NCI-H2081 (cell line): Measurements from ENCODE around the gene PDE4D.
"Not testable (repeated sequence)": the region's sequence is repeated elsewhere in the genome, so short reads cannot be mapped to it uniquely, and the experiment has no call there.

ENCODE experiments used
- DNase-seq, 2 experiments: peaks; one replicate each; lab custom pipeline; 2025; lab: John Stamatoyannopoulos, UW

The PDE4D gene

DNA sequence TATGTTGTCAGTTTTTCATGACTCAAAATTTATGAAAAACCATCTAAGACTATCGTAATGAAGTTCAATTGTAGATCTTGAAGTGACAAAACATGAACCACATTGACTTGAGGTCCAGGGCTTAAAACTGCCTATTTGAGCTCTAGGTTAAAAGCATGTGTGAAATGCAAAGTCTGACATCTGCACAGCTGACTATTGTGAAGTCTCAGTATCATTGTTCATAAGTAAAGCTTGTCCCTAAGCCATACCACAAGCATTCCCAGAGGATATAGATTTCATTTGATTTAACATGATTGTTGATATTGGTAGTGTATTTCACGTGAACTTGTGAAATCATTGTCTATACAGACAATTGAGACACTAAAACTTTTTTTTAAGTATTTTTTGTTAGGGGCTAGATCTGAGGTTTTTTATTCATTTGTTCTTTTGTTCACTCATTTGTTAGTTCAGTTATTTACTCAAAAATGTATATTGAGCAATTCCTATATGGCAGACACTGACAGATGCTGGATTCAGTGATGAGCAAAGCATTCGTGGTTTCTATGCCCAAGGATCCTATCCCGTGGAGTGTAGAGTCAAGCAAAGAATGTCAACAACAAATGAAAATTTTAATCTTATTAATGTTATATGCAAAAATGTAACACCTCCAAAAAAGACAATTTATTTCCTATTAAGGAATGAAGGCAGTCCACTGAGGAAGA lies 825.4 kb downstream of the PDE4D start:
- no peak for DNase-seq

DNA sequence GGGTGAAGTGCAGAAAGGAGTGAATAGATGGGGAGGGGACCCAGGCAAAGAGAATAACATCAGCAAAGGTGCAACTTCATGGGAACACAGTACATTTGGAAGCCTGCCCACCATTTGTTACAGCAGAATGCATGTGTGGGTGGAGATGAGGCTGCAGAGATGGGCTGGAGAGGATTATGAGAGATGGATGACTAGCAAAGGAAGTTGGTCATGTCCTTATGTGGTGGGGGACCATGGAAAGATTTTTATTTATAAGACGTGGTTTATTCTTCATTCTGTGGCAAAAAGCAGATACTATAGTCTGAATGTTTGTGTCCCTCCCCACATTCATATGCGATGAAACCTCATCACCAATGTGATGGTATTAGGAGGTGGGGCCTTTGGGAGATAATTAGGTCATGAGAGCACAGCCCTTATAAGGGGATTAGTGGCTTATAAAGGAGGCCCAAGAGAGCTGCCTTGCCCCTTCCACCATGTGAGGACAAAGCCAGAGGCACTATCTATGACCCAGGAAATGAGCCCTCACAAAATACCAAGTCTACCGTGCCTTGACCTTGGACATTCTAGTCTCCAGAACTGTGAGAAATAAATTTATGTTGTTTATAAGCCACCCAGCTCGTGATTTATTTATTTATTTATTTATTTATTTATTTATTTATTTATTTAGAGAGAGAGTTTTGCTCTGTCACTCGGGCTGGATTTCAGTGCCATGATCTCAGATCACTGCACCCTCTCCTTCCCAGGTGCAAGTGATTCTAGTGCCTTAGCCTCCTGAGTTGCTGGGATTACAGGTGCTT lies 827.0 kb downstream of the PDE4D start:
- no peak for DNase-seq

DNA sequence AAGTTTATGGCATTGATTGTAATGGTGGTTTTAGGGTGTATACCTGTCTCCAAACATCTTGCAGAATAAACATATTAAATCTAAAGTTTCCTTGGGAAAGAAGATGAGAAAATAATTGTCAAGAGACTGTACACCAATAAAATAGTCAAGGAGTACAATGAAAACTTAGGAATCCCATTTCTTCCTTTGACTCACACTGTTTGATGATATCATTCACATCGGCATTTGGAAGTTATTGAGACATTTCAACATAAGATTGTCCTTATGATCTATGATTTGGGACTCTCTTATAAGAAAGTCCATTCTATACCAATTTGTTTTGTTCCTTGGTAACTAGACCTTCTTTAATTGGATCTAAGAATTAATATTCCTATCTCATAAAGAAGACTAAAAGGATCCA lies 828.0 kb downstream of the PDE4D start:
- DNase-seq: no peak

DNA sequence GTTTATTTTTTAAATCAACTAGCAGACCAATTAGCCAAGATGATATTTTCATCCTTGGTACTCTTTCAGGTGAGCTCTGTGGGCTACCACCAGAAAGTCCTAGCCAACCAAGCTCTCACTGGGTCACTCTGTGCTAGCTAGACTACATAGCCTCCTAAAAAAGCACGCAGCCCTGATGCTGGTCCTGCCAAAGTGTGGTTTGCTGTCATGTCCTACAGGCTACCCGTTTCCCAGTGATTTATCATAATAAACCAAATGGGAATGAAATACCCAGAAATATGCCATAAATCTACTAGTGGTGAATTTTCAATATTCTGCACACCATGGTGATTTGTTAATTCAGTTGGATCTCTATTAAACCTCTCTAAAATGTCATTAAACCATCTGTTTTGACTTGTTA lies 829.2 kb downstream of the PDE4D start:
- DNase-seq: no peak

DNA sequence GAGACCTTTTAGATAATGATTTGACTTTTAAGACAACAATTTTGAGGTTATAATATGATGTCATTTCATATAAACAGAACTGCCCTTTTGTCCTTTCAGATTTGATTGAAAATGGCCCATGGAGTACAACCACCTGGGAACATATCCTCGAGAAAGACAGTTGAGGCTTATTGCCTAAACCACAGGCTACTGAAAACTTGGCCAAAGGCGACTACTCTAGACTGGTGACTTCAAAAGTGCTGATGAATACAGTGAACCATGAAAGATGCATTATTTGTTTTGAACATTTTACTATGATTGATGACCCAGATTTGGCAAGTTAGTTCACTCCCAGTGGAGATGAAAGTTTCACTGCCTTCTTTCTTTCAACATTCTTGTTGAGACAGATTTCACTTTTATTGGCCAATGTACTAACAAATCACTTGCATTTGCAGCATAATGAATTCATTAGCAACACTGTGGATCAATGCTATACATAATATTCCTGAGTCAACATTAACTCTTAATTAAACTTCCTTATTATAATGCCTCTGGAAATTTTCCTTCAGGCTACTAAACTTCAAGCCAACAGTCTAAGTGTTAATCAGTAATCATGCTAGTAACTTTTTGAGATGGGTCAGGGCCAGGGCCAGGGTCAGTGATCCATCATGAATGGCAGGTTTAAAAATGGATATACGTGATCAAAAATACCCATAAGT lies 830.4 kb downstream of the PDE4D start:
- no peak for DNase-seq

DNA sequence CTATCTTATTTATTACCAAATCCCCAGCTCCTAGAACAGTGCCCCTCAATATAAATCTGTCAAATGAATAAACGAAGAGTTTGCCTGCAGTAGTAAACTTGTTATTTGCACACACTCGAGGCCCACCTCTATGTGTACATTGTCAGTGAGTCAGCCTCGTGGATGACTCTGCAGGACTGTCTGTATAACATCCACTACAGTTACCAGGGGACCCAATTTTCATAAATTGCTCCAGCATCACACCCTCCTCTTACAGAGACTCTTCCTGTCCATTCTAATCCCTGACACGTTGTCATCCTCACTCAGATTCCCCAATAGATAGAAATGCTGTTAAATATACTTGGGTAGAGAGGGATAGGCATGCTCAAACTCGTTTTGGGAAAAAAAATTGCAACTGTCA lies 832.1 kb downstream of the PDE4D start:
- DNase-seq: peak in 1 of 2 experiments; percentile 11

DNA sequence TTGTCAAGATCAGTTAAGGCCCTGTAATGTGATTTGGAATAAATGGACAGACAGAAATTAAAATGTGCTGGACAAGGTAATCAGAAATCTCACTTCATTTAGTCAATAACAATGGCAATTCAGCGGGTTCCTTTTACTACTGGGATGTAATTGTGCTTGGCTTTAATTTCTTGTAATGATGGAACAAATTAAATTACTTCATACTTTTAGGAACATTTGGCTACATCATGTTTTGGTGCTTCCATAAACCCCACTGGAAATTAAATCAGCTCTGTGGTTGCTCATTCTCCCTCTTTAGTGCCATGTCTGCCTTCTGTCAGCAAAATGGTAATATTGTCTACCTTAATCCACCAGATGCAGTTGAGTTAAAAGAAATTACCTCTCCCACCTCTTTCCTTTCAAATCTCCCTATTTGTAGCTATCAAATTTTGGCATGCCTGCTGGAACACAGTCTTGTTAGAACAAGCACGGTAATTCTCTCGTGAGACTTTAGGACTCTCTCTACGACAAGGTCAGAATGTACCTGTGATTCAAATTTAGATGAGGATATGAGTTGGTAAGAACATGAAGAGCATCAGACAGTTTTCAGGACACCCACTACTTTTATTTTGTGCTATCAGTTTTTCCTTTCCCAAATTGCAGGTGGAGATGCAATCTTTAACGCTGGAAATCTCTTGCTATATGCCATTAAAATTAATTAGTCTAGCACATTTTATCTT lies 834.4 kb downstream of the PDE4D start:
- no peak for DNase-seq

DNA sequence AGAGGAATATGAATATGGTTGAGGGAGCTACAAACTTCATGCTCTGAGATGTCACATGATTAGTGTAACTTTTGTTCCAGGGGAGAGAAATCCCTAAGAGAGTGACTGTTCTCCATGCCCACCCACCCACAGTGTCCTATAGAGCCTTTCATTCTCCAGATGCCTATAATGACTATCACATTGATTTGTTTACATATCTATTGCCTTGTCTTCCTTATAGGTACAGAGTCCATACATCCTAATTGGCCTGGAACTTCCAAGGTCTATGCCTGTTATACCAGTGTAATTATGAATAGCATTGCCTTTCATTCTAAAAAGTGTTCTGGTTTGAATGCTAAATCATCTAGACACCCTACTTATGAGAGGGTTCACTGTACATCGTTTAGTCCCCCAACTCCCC lies 835.3 kb downstream of the PDE4D start:
- DNase-seq: no peak

DNA sequence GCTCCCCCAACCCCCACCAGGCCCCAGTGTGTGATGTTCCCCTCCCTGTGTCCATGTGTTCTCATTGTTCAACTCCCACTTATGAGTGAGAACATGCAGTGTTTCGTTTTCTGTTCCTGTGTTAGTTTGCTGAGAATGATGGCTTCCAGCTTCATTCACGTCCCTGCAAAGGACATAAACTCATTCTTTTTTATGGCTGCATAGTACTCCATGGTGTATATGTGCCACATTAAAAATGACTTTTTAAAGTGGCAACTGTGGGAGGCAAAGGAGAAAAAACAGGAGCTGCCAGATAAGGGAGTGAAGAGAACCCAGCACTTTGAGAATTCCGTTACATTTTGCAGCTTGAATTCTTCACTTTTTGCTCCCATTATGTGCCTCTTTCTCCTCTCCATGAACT lies 836.9 kb downstream of the PDE4D start:
- DNase-seq: not testable (repeated sequence)

DNA sequence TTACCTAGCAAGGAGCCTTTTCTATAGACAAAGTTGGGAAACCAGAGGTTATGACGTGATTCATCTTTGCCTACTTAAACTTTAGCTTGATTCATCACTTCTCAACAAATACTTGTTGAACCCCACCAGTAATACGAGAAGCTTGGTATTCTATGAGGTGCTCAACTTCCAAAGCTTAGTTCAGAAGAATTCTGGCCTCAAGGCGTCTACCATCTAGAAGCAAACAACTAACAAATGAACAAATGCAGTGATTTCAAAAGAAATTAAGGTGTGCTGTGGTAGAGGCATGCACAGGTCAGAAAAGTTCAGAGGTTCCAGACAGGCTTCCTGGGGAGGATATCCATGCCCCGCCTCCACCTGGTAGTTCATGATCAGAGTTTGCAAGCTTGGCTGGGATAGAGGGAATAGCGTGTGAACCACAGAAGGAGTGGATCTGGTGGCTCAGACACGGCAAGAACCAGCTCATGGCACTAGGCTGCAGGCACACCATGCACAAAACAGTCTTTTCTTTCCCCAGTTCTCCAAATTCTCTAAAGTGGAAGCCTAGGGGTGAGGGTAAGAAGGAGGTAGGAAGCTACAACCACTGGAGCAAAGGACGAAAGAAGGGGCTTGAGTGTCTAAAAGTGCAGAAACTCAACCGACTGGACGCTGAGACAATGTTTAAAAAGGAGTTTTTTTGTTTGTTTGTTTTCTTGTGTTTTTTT lies 837.6 kb downstream of the PDE4D start:
- DNase-seq: no peak

DNA sequence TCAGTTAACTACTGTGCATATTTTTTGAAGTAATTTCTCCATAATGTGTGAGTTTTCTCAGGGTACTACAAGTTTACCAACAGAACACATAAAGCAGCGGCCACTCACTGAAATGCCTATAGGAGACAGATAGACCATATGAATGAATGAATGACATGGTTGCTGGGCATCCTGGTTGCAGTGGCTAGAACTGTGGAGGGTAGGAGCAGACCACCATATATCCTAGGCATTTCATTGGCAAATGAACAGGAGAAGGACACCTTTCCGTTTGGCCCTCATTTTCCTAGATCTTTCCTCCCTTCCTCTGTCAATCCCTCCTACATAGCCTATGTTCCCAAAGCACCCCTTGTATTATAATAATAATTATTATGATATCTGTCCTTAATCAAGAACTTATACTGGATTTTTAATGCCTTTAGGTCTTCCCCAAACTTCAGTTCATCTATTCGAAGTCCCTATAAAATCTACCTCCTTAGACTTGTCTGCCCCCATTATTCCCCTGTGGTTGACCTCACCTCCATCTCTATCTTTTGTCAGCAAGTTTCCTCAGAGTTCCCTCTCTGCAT lies 838.5 kb downstream of the PDE4D start:
- no peak for DNase-seq

DNA sequence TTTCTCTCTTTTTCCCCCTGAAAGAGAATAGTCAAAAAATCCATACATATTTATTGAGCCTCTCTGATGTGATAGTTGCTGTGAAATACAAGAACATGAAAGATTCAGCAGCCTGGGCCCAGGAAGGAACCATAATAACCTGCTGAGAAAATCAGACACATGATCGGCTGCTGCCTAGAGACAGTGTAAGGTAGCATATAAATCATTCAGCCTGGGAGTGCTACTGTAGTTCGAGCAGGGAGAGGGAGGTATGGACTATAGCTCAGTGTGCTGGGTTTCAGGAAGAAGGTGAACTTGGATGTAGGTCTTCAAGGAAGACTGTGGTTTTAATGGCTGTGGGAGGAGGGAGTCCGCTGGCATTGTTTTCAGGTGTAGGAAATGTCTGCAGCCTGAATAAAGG lies 841.6 kb downstream of the PDE4D start:
- DNase-seq: peak in 1 of 2 experiments; percentile 1

DNA sequence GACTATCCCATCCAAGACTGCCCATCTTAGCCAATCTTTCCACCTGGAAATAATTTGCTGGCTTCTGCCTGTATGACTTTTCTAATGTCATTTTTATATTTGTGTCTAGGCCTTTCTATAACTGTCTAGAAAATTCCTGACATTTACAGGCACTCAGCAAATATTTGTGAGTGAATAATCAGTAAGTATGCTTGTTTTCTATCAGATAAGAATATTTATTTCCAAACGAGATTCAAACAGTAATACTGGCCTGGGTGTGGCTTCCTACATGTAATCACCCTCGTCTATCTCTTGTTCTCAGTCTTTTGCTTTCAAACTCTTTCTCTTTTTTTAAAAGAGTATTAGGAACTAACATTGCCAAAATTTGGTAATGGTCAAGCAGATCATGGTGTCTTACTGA lies 844.4 kb downstream of the PDE4D start:
- no peak for DNase-seq

DNA sequence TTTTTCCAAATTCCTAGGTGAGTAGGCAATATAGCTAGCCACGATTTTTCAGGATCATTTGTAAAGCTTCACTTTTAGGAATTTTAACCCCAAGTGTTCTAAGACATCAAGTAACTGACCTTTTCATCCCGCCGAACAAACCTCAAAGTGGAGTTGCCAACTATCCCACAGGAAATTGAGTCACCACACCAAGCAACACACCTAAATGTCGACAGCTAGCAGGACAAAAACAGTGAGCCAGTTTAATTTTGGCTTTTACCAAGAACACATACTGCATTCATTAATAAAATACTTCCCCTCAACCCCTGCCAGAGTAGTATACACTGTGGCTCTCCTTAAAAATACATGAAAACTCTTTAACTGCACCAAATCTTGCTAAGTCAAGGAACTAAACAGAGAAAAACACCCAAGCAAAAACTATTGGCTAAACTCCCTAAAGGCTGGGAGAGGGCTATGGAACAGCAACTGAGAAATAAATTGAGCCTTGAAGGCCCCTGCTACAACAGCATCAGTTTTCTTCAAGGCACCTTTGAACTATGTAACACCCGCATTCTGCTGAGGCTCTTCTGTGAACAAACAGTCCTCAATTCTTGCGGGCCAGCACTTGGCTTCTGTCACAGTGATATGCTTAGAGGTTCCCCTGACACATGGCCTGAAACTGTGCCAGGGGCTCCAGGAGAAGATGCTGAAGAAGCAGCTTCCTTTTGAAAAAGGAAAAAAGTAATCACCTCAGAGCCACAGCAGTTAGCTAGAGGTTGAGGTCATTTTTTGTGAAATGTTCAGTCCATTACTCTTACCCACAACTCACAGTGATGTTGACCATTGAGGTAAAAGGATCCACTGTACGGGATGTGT lies 851.1 kb downstream of the PDE4D start:
- no peak for DNase-seq

DNA sequence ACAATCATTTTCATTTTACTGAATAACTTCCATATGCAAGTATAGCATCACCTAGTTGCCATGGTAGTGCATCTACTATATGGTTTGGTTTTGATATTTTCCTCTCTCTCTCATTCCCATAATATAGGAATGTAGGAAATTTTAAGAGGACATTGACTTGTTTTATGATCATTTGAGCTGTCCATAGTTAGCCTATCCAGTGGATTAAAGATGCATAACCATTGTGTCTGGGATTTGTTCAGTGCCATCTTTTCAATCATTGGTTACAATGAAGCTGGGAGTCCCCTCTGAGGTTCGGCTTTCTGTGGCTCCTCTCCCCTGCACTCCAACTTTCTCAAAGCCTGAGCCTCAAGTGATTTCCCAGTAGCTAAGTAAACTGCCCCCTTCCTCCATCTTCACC lies 852.2 kb downstream of the PDE4D start:
- no peak for DNase-seq

DNA sequence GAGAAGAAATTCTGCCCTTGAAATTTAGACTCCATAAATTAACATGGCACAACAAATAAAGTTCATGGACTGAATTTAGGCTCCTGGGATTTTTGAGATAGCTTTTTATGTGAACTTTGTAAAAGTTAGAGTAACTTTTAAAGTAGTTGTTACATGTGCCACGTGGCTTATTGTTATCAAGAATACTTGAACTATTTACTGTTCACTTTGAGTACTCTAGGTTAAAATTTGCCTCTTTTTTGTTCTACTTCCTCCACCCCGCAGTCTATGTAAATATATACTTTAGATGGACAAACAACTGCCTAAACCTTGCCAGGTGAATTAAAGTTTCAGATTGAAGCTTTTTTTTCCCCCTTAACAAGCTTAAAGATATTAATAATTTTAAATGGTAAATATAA lies 852.7 kb downstream of the PDE4D start:
- DNase-seq: peak in 1 of 2 experiments; percentile 4

DNA sequence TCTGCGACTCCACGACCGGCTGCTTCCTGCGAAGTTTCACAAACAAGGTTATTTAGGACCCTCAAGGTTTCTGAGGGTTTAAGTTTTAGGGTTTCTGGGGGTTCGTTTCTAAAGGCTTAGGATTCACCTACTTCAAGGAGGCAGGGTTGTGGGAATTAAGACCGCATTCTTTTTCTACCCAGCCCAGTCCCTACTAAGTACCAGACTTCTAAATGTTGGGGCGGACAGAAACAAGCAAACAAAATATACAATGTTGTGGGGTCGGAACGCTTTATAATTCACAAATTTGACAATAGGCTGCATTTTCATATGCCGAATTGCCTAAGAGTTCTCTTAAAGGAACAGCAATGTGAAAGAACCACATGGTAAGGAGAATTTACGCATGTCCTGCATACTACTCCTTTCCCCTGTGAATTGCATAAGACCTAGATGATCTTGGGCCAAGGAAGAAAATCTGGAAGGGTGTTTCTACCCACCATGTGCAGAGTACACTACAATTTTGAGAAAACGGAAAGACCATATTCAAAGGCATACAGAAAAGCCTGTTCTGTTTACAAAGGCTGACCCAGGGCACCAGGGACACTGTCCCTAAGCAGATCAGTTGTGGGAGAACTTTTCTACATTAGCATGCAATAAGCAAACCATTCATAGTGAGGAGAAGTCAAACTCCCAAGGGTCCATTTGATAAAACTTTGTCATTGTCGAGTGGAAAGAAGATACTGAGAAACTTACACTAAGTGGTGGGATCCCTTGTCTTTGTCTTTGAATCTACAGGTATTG lies 853.3 kb downstream of the PDE4D start:
- no peak for DNase-seq

DNA sequence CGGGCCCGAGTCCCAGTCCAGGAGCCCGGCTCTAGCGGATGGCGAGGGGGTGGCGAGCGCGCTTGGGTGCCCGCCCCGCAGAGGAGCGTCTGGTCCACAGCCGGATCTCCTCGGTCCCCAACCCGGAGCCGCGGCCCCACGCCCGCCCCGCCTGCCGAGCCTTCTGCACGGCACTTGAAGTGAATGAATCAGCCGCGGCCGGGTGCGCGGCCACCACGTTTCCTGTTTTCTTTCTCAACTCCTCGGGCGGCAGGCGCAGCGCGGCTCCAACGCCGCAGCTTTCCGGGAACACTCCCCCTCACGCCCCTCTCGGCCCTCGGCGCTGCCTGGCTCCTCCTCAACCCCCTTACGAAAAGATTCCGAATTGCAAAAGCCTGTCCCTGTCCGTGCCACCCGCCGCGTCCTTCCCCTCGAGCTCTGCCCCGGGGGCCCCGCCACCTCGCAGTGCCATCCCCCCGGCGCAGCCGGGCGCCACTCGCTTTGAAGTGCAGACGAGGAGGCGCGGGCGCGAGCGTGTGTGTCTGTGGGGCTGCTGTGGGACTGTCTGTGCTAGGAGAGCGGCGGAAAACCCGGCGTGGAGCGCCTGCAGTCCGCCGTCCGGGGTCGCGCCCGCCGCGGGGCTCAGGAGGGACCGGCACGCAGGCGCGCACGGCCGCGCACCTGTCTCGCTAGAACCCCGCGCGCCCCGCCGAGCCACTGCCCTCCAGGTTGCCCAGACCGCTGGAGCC lies 854.1 kb downstream of the PDE4D start:
- DNase-seq: no peak

DNA sequence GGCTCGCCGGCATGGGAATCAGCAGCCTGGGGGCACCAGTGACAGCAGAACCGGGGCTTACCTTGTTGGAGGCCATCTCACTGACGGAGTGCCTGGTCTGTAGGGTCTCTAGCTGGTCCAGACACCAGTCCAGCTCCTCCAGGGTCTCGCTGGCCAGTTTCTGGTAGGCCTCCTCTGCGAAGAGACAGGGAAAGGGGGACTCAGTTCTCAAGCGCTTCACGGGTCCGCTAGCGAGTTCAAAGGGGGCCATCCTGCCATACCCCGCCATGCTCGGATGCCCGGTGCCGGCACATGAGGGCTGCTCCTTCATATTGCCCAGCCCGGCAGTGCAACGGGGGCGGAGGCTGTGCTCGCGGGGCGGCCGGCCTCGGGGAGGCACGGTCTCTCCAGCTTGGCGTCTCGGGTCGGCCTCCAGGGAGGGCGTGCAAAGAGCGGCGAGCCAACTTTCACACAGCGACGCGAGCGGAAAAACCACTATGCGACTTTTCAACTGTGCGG lies 854.7 kb downstream of the PDE4D start:
- DNase-seq: no peak
